ENCODE results near the gene PSMD1.
"Not testable (repeated sequence)": the region's sequence is repeated elsewhere in the genome, so short reads cannot be mapped to it uniquely, and the experiment has no call there.

PSMD1 gene

GRCh38 chr2:231172025-231172424, 115.4 kb downstream of the PSMD1 start:
- CTCF ChIA-PET: interaction anchor here (0.7 to 1.0 kb wide), 2 partner anchors 10 to 23 kb away, joined by 3 read pairs; no protein-coding TSS in a partner anchor
- POLR2A ChIA-PET: interaction anchor here (0.6 kb wide), 1 partner anchor 337 kb away, joined by 7 read pairs; no protein-coding TSS in a partner anchor
- no peak for DNase-seq (ENCODE audit: extremely low spot score)
- no peak for TF ChIP-seq CTCF (IDR thresholded peaks at IDR 0.05; ENCODE audit: control extremely low read depth, extremely low read depth, low read depth, missing control alignments)

DNA sequence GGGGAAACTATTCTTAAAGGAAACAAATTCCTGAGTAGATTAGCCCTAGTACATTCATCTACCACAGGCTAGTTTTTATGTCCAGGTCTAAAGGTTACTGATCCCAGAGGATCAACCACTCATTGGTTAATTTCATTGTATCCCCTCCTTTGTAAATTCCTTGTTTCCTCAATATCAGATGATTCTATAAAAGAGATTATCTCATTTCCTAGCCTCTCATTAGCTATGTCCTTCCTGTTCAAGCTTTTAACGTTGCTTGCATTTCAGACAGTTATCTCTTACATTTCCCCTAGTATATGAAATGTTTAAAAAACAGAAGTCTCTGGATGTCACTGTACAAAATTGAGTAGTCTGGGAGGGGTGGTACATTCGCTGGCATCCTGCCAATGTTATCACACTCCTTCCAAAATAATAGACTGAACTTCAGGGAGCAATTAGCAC, 117.6 kb downstream of the PSMD1 start:
- no peak for DNase-seq (ENCODE audit: extremely low spot score)
- ChIA-PET CTCF (interaction anchor here (0.8 to 2.3 kb wide), 5 partner anchors 26 to 308 kb away, joined by 3 to 7 read pairs (median 3); partner anchors contain the start of gene HTR2B), POLR2A (no interaction called here)
- TF ChIP-seq CTCF (IDR thresholded peaks at IDR 0.05; ENCODE audit: control extremely low read depth, extremely low read depth, low read depth, missing control alignments): no peak

- no peak for DNase-seq (ENCODE audit: extremely low spot score)
- TF ChIP-seq CTCF (IDR thresholded peaks at IDR 0.05; ENCODE audit: control extremely low read depth, extremely low read depth, low read depth, missing control alignments): no peak
- POLR2A ChIA-PET: interaction anchor here (0.8 kb wide), 1 partner anchor 21 kb away, joined by 3 read pairs; no protein-coding TSS in a partner anchor
- CTCF ChIA-PET: interaction anchor here (1.0 kb wide), 1 partner anchor 8 kb away, joined by 4 read pairs; no protein-coding TSS in a partner anchor
Measured at GRCh38 chr2:231176066-231176465, 119.4 kb downstream of the PSMD1 start.

DNA sequence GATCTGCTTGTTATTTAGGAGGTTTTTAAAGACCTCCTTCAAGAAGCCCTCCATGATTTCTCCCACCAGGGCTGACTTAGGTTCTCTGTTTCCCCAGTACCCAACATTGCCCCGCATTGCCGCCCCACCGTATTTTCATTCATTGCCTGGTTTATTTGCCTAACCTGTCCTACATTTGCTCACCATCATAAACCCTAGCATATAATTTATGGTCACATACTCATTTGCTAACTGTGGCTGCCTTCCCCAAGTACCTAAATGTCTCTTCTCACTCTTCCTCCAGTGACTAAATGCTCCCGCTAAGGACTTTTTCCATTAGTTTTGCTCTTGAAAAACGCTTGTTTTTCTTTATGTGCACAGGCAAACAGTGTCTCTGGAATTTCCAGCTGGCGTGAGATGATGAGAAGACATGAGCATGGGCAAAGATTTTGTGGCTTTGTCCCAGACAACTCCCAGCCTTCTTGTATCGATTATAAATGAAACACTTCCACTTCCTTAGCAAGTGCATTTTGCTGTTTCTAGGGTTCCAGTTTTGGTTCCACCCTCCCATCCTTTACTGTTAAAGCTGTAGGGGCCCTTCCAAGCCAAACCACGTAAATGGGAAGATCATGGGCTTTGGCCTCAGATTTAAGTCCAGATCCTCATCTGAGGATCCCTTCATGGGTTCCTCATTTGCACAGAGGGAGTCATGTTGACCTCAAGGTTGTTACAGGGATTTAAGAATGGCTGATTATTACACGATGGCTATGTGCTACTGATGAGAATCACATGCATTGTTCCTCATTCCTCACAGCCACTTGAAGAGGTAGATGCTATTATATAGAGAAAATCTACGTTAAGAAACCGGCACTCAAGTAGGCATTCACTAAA, 120.7 kb downstream of the PSMD1 start:
- POLR2A ChIA-PET: interaction anchor here (0.6 kb wide), 1 partner anchor 187 kb away, joined by 6 read pairs; no protein-coding TSS in a partner anchor
- TF ChIP-seq CTCF (IDR thresholded peaks at IDR 0.05; ENCODE audit: control extremely low read depth, extremely low read depth, low read depth, missing control alignments): no peak
- no peak for DNase-seq (ENCODE audit: extremely low spot score)
- CTCF ChIA-PET: no interaction called here

DNA sequence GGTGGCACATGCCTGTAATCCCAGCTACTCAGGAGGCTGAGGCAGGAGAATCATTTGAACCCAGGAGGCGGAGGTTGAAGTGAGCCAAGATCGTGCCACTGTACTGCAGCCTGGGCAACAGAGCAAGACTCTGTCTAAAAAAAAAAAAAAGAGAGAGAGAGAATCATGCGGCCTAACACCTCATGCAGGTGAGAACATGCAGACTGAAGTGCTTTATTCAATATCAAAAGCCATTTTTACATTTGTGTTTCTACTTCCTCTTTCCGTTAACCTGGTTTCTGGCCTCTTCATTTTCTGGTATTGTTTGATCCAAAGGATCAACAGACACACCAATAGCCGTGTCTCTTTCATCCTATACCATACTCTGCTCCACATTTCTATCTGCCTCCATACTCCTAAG, 122.1 kb downstream of the PSMD1 start:
- CTCF ChIA-PET; POLR2A ChIA-PET; DNase-seq (ENCODE audit: extremely low spot score): not testable (repeated sequence)

GRCh38 chr2:231181860-231182512, 125.3 kb downstream of the PSMD1 start:
- CTCF ChIA-PET: interaction anchor here (0.9 to 3.6 kb wide), 6 partner anchors 10 to 77 kb away, joined by 3 to 18 read pairs (median 6); partner anchors contain the start of gene ARMC9
- POLR2A ChIA-PET: interaction anchor here (0.5 kb wide), 1 partner anchor 12 kb away, joined by 3 read pairs; no protein-coding TSS in a partner anchor
- peak; percentile 69 for DNase-seq (ENCODE audit: extremely low spot score)
- no peak for TF ChIP-seq CTCF (IDR thresholded peaks at IDR 0.05; ENCODE audit: control extremely low read depth, extremely low read depth, low read depth, missing control alignments)

All from GM10248 (cell line).